Erythroblast (primary cell): ENCODE data around the gene LRRC75B.
"Not testable (repeated sequence)": the region's sequence is repeated elsewhere in the genome, so short reads cannot be mapped to it uniquely, and the experiment has no call there.

Source experiments
- DNase-seq, 2 experiments: peaks; one replicate each; lab custom pipeline; 2025; lab: John Stamatoyannopoulos, UW
- GATA1 ChIP-seq: IDR thresholded peaks from 2 replicates; pipeline ENCODE4 v1.6.1; 2011; ENCODE audit warnings: low read depth, mild to moderate bottlenecking, control low read depth, low read length, moderate library complexity
- POLR2A ChIP-seq: IDR thresholded peaks from 2 replicates; pipeline ENCODE4 v1.6.1; 2011; ENCODE audit warnings: mild to moderate bottlenecking, low read length

LRRC75B gene, protein sequence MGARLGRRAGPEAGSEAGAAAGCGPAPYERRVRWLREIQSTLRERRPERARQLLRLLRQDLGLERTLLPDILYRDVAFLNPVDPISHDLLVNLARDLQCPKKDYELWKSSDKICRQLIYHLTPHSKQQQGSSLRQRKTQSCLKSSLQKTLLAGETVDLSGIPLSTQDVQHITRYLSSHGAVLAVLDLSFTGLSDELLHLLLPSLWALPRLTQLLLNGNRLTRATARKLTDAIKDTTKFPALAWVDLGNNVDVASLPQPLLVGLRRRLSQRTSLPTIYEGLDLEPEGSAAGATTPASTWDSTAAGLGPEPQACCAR

DNA sequence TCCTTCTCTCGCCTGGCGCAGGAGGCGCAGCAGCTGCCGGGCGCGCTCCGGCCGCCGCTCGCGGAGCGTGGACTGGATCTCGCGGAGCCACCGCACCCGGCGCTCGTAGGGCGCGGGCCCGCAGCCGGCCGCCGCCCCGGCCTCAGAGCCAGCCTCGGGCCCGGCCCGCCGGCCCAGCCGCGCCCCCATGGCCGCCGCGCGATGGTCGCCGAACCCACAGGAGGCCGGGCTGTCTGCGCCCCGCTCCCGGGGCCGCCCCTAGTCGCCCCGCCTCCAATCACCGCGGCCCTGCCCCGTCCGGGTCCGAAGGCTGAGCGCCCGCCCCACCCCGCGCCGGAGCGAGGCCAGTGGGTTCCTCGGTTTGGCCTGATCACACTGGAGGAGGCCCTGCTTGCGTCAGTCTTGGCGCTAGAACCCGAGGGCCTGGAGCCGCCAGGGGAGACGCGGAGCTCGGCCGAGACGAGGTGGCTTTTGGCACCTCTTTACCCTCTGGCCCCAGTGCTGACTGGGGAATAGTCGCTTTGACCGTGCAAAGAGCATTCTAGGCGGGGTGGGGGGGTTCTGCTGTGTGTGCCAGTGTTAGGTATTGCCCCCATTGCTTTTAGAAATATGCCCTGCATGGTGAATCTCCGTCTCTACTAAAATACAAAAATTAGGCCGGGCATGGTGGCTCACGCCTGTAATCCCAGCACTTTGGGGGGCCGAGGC, at the start of gene LRRC75B:
LRRC75B (minus strand) TSS at position 223 of the 708 bp plus-strand sequence; CDS start at position 189, 34 bp downstream.
- TF ChIP-seq GATA1 (no peak), POLR2A (peak; percentile 23)
- DNase-seq: peak; percentile 80 to 83

DNA sequence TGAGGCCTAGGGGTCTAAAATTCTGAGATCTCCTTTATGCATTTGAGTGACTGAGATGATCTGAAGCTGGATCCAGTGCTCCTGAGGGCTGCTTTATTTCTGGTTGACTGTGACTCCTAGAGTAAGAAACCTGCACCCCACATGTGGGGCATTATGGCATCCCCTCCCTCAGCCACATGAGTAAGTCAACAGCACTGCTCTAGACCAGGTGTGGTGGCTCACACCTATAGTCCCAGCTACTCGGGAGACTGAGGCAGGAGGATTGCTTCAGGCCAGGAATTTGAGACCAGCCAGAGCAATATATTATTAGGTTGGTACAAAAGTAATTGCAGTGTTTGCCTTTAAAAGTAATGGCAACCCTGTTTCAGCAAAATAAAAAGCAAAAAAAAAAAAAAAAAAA, 49.4 kb upstream of the LRRC75B start:
- DNase-seq: not testable (repeated sequence)

DNA sequence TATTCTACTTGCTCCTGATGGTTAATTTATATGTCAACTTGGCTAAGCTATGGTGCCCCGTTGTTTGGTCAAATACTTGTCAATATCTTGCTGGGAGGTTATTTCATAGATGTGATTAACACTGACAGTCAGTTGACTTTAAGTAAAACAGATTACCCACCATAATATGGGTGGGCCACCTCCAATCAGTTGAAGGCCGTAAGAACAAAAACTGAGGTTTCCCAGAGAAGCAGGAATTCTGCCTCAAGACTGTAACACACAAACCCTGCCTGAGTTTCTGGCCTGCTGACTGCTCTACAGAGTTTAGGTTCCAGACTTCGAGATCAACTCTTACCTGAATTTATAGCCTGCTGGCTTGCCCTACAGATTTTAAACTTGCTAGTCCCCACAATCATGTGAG, 43.6 kb upstream of the LRRC75B start:
- not testable (repeated sequence) for DNase-seq

DNA sequence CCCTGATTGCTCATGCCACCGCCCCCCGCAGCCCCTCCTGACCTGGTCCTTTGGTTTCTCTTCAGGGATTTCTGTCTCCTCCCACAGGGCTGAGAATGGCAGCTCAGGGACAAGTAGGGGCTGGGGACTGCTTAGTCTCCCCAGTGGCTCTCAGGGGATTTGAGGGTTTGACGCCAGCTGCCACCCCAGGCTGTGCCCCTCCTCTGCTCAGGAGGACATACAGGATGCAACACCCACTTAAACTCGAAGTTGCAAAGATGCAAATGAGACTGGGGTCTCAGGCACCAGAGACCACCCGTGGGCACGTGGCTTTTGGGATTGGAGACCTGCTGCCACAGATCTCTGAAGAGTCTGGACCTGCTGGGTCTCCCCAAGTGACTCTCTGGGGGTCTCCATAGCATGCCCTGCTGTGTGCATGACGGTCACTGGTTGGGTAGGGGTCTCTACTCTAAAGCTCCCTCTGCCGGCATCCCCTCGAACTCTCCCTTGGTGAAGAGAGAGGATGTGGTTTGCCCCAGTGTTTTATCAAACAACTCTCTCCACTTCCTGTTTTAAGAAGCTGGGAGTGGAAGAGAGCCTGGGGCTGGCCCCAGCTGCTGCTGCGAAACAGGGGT, 42.0 kb upstream of the LRRC75B start:
- DNase-seq: not testable (repeated sequence)

DNA sequence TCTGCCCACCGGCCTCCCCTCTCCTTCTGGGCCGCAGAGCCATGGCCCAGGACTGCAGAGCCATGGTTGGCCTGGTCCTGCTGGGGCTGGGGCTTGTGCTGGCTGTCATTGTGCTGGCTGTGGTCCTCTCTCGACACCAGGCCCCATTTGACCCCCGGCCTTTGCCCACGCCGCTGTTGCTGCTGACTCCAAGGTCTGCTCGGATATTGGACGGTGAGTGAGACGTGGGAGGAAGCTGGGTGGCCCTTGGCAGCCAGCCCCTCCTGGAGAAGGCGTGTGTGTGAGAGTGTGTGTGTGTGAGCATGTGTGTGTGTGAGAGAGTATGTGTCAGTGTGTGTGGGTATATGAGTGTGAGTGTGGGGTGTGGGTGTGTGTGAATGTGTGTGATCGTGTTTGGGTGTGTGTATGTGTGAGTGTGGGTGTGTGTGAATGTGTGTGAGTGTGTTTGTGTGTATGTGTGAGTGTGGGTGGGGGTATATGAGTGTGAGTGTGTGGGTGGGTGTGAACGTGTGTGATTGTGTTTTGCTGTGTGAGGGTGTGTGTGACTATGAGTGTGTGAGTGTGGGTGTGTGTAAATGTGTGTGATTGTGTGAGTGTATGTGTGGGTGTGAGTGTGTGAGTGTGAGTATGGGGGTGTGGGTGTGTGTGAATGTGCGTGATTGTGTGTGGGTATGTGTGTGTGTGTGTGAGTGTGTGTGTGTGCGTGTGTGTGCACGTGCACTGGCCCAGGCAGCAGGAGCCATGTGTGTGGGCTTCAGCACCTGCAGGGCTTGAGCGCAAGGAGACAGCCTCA, 40.6 kb upstream of the LRRC75B start:
- peak; percentile 4 to 29 for DNase-seq

DNA sequence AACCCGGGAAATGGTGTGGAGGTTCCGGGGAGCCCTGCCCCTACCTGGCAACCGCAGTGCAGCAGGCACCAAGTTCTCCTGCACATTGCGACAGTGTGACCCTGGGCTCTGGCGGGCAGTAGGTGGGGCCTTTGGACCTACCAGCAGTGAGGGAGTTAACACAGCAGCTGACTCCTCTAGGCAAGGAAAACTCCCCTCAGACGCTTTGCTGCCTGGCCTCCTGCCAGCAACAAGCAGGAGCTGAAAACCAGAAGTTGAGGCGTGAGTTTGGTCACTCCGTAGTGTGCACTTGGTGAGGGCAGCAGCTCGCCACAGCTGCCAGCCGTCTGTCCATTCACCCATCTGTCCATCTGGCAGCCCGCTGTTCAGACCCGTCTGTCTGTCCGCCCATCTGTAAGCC, 39.8 kb upstream of the LRRC75B start:
- peak; percentile 42 to 52 for DNase-seq

DNA sequence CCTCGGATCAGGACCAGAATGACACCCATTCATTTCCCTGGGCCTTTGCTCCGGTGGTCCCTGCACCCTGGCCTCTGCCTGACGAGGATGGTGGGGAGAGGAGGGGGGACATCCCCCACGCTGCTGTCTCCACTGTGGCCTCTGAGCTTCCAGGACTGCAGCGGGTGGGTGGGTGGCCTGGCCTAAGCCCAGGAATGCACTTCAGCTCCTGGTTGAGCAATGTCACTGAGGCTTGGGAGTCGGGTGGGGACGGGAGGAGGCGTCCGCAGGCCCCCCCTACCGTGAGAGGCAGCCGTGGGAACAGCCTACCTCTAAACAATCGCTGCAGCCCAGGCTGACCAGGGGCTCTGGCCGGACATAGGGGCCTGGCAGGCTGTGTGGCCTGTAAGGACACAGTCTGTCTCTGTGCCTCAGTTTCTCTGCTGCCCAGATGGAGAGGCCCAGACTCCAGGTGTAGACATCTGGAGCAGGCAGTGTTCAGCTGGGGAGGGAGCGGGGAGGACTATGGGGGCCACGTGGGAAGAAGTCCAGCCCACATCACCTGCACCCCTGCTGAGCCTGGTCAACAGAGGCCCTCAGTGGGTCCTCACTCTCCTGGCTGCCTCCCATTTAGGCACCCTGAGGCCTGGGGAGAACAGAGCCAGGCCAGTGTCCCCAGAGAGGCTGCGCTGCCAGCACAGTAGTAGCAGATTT, 38.7 kb upstream of the LRRC75B start:
- DNase-seq: not testable (repeated sequence)

DNA sequence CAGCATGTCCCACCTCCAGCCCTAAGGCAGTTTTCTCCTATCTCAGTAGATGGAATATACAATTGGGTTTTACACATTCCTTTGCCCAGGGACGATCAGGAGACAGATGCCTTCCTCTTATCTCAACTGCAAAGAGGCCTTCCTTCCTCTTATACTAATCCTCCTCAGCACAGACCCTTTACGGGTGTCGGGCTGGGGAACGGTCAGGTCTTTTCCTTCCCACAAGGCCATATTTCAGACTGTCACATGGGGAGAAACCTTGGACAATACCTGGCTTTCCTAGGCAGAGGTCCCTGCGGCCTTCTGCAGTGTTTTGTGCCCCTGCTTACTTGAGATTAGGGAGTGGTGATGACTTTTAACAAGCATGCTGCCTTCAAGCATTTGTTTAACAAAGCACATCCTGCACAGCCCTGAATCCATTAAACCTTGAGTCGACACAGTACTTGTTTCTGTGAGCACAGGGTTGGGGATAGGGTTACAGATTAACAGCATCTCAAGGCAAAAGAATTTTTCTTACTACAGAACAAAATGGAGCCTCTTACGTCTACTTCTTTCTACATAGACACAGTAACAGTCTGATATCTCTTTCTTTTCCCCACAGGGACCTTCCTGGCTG, 38.0 kb upstream of the LRRC75B start:
- DNase-seq: peak; percentile 9 to 10

DNA sequence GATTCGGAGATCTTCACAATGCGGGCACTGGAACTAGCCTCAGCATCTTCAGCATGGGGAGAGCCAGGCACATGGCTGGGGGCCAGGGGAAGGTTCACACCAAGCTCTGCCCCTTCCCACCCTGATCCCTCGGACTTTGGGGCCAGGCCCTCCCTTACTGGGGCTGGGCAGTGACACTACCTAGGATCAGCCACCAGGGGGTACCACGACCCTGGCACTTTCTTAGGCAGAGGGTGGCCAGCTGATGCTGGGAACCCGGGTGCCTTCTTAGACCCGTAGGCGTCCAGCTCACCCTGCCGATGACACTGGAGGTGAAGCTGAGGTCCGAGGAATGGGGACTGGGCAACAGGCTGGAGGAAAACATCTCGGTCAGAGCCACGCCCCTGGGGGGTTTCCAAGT, 36.2 kb upstream of the LRRC75B start:
- DNase-seq: peak; percentile 40 to 46

DNA sequence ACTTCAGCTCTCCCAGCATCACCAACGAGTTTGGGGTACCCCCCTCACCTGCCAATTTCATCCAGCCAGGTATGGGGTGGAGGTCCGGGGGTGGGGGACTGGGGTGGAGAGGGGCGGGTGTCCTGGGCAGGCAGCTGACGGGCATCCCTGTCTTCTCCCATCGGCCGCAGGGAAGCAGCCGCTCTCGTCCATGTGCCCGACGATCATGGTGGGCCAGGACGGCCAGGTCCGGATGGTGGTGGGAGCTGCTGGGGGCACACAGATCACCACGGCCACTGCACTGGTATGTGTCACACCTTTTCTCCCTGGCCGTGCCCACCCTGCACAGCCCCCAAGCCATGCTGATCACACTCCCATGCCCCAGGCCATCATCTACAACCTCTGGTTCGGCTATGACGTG, 35.0 kb upstream of the LRRC75B start:
- DNase-seq: not testable (repeated sequence)

DNA sequence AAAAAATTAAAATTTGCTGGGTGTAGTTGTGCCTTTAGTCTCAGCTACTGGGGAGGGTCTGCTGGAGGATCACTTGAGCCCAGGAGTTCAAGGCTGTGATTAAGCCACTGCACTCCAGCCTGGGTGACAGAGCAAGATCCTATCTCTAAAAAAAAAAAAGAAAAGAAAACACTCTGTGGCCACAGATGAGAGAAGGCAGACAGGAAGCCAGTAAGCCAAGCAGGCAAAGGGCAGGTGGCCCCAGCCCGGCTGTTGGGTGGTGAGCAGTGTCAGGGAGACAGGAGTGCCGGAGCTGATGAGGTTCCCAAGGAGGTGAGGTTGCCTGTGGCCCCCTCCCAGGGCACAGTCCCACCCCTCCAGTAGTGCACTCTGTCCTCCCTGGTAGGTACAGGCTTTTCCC, 29.7 kb upstream of the LRRC75B start:
- not testable (repeated sequence) for DNase-seq

DNA sequence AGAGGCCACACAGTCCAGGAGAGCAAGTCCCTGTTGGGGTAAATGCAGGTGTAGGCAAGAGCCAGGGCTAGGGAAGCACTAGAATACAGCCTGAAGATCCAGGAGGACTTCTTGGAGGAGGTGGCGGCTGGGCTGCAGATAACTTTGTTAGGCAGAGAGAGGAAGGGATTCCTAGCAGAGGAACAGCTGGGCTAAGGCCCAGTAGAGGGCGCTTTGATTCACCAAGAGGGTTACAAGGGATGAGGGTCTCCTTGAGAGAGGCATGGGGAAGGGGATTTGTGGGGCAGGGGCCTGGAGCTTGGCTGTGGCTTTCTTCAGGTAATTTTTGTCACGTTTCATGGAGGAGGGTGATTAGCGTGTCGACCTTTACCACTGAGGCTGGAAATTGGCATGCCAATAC, 28.4 kb upstream of the LRRC75B start:
- not testable (repeated sequence) for DNase-seq

DNA sequence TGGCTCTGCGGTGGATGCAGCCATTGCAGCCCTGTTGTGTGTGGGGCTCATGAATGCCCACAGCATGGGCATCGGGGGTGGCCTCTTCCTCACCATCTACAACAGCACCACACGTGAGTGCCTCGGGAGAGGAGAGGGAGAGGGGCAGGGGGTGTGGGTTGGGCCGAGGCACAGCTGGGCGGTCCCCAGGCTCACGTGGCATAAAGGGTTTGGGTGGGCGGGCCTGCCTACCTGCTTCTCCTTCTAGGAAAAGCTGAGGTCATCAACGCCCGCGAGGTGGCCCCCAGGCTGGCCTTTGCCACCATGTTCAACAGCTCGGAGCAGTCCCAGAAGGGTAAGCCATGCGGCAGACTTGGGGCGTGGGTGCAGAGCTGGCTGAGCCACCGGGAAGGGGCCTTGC, 21.9 kb upstream of the LRRC75B start:
- DNase-seq: not testable (repeated sequence)

DNA sequence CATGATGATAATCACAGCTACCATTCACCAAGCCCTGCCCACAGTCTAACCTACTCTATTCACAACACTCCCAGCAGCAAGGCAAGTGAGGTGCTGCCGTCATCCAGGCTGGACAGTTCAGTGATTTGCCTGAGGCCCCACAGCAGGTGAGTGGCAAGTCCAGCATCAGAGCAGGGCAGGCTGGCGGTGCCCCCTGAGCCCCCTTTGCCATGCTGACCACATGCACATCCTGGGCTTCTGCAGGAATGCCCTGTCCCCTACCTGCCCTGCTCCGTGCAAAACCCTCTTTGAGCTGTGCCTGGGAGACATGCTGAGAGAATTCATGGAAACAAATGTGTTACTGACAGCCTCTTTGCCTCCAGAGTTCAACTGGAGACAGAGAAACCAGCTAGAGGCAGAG, 17.0 kb upstream of the LRRC75B start:
- not testable (repeated sequence) for DNase-seq

DNA sequence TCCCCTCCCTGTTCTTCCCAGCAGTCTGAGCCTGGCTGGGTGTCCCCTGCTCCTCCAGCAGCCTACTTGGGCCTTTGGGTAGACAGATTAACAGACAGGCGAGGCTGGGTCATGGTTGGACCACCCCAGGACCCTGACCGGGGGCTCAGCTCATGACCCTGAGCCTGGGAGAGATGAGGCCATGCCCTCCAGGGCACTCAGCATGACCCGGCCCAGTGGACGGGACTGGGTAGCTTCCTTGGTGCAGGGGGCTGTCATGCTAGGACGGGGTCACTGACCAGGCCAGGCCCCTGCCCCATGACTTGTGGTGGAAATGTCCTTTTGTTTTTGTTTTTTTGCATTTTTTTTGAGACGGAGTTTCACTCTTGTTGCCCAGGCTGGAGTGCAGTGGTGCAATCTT, 15.5 kb upstream of the LRRC75B start:
- DNase-seq: not testable (repeated sequence)
